ENCODE measurements around the gene NDUFS4.
"Not testable (repeated sequence)": the region's sequence is repeated elsewhere in the genome, so short reads cannot be mapped to it uniquely, and the experiment has no call there.

Gene NDUFS4

DNA sequence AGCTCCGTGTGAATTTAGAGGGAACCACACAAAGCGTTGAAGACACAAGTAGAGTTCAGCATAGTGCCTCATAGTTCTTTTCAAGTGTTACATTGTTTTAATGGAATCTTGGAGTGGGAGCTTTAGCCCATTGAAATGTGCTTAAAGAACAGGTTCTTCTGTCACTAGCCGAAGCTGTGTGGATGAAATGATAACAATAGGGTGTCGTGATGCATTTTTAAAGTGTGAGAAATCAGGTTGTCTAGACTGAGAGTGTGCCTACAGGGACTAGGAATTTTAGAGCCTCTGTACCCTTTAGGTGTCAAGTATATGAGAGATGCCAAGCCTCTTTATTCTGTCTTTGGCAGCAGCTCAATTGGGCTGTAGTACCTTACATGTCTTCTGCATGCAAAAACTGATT is 83.0 kb downstream of the NDUFS4 start:
- Mint-ChIP-seq H3K27me3 (peaks cover 3% of the 10 kb centered on the region), H3K4me3 (no peak overlapping the region), H3K27ac (no peak overlapping the region), H3K9me3 (no peaks in the 10 kb centered on the region), H3K36me3 (ENCODE audit: low read depth) (peaks cover 28% of the 10 kb centered on the region), H3K4me1 (ENCODE audit: low read depth) (peaks cover 5% of the 10 kb centered on the region)
- intact Hi-C loops (cut with micrococcal nuclease): no loop called here

DNA sequence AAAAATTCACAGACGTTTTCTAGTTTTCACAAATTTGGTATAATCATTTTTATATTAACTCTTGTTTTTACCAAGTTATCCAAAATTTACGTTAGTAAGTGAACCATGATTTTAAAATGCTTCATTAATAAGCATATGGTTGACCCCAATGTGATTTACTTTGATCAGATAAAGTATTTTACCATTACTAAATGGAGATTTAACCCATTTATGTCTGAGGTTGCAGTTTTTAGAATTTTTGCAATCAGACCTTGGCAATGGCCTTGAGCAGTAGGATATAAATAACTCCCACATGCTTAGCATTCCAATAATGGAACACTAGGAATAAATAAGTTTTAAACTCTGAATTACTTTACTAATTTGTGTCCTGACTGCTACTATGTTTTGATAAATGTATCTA is 84.6 kb downstream of the NDUFS4 start:
- no peak overlapping the region for H3K27ac Mint-ChIP-seq
- no peaks in the 10 kb centered on the region for H3K9me3 Mint-ChIP-seq
- intact Hi-C loops (cut with micrococcal nuclease): no loop called here
- H3K36me3 Mint-ChIP-seq (ENCODE audit: low read depth): peaks cover 36% of the 10 kb centered on the region
- H3K4me3 Mint-ChIP-seq: no peak overlapping the region
- H3K27me3 Mint-ChIP-seq: peaks cover under 1% of the 10 kb centered on the region
- peaks cover 5% of the 10 kb centered on the region for H3K4me1 Mint-ChIP-seq (ENCODE audit: low read depth)

- no peak overlapping the region for H3K27ac Mint-ChIP-seq
- intact Hi-C loops (cut with micrococcal nuclease): no loop called here
- peaks cover 27% of the 10 kb centered on the region for H3K36me3 Mint-ChIP-seq (ENCODE audit: low read depth)
- no peak overlapping the region for H3K4me3 Mint-ChIP-seq
- H3K4me1 Mint-ChIP-seq (ENCODE audit: low read depth): no peaks in the 10 kb centered on the region
- no peaks in the 10 kb centered on the region for H3K27me3 Mint-ChIP-seq
- H3K9me3 Mint-ChIP-seq: no peaks in the 10 kb centered on the region
These were observed 88.9 kb downstream of the NDUFS4 start for GRCh38 chr5:53649352-53649751.

DNA sequence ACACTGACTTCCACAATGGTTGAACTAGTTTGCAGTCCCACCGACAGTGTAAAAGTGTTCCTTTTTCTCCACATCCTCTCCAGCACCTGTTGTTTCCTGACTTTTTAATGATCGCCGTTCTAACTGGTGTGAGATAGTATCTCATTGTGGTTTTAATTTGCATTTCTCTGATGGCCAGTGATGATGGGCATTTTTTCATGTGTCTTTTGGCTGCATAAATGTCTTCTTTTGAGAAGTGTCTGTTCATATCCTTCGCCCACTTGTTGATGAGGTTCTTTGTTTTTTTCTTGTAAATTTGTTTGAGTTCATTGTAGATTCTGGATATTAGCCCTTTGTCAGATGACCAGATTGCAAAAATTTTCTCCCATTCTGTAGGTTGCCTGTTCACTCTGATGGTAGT is 100.1 kb downstream of the NDUFS4 start:
- peaks cover 62% of the 10 kb centered on the region for H3K36me3 Mint-ChIP-seq (ENCODE audit: low read depth)
- H3K9me3 Mint-ChIP-seq: peaks cover 12% of the 10 kb centered on the region
- H3K27me3 Mint-ChIP-seq; H3K27ac Mint-ChIP-seq; intact Hi-C loops (cut with micrococcal nuclease); H3K4me1 Mint-ChIP-seq (ENCODE audit: low read depth); H3K4me3 Mint-ChIP-seq: not testable (repeated sequence)

- H3K27ac Mint-ChIP-seq; H3K4me1 Mint-ChIP-seq (ENCODE audit: low read depth); H3K4me3 Mint-ChIP-seq; H3K27me3 Mint-ChIP-seq; intact Hi-C loops (cut with micrococcal nuclease): not testable (repeated sequence)
- Mint-ChIP-seq H3K36me3 (ENCODE audit: low read depth) (peaks cover 63% of the 10 kb centered on the region), H3K9me3 (peaks cover 12% of the 10 kb centered on the region)
These were observed 104.9 kb downstream of the NDUFS4 start for GRCh38 chr5:53665313-53665712.

GRCh38 chr5:53667621-53668020 is 107.2 kb downstream of the NDUFS4 start:
- Mint-ChIP-seq H3K27ac (no peak overlapping the region), H3K27me3 (no peaks in the 10 kb centered on the region), H3K9me3 (peaks cover 12% of the 10 kb centered on the region), H3K4me3 (no peak overlapping the region), H3K4me1 (ENCODE audit: low read depth) (no peaks in the 10 kb centered on the region), H3K36me3 (ENCODE audit: low read depth) (peaks cover 63% of the 10 kb centered on the region)
- intact Hi-C loops (cut with micrococcal nuclease): no loop called here

- no peaks in the 10 kb centered on the region for H3K4me1 Mint-ChIP-seq (ENCODE audit: low read depth)
- no peaks in the 10 kb centered on the region for H3K27me3 Mint-ChIP-seq
- H3K36me3 Mint-ChIP-seq (ENCODE audit: low read depth): peaks cover 32% of the 10 kb centered on the region
- intact Hi-C loops (cut with micrococcal nuclease): no loop called here
- H3K27ac Mint-ChIP-seq: no peak overlapping the region
- H3K9me3 Mint-ChIP-seq: no peaks in the 10 kb centered on the region
- no peak overlapping the region for H3K4me3 Mint-ChIP-seq
These were observed 111.0 kb downstream of the NDUFS4 start for GRCh38 chr5:53671447-53671846.

GRCh38 chr5:53674121-53674520 is 113.7 kb downstream of the NDUFS4 start:
- Mint-ChIP-seq H3K27me3 (no peaks in the 10 kb centered on the region), H3K9me3 (no peaks in the 10 kb centered on the region), H3K4me3 (no peak overlapping the region), H3K4me1 (ENCODE audit: low read depth) (peaks cover 5% of the 10 kb centered on the region), H3K36me3 (ENCODE audit: low read depth) (peaks cover 22% of the 10 kb centered on the region), H3K27ac (no peak overlapping the region)
- intact Hi-C loops (cut with micrococcal nuclease): no loop called here

- intact Hi-C loops (cut with micrococcal nuclease): no loop called here
- Mint-ChIP-seq H3K27ac (no peak overlapping the region), H3K36me3 (ENCODE audit: low read depth) (peaks cover 16% of the 10 kb centered on the region), H3K9me3 (no peaks in the 10 kb centered on the region), H3K27me3 (no peaks in the 10 kb centered on the region), H3K4me1 (ENCODE audit: low read depth) (peaks cover 8% of the 10 kb centered on the region), H3K4me3 (no peak overlapping the region)
These were observed 117.2 kb downstream of the NDUFS4 start for GRCh38 chr5:53677632-53678031.

GRCh38 chr5:53678981-53679660 is 118.7 kb downstream of the NDUFS4 start:
- Mint-ChIP-seq H3K4me1 (ENCODE audit: low read depth) (peaks cover 8% of the 10 kb centered on the region), H3K9me3 (no peaks in the 10 kb centered on the region), H3K36me3 (ENCODE audit: low read depth) (peaks cover 12% of the 10 kb centered on the region), H3K27me3 (no peaks in the 10 kb centered on the region), H3K27ac (no peak overlapping the region), H3K4me3 (no peak overlapping the region)
- intact Hi-C loops (cut with micrococcal nuclease): no loop called here

GRCh38 chr5:53681079-53681478 is 120.6 kb downstream of the NDUFS4 start:
- H3K4me3 Mint-ChIP-seq: no peak overlapping the region
- intact Hi-C loops (cut with micrococcal nuclease): no loop called here
- no peak overlapping the region for H3K27ac Mint-ChIP-seq
- H3K36me3 Mint-ChIP-seq (ENCODE audit: low read depth): peaks cover 24% of the 10 kb centered on the region
- peaks cover 8% of the 10 kb centered on the region for H3K4me1 Mint-ChIP-seq (ENCODE audit: low read depth)
- H3K9me3 Mint-ChIP-seq: no peaks in the 10 kb centered on the region
- no peaks in the 10 kb centered on the region for H3K27me3 Mint-ChIP-seq

- no peak overlapping the region for H3K4me3 Mint-ChIP-seq
- no peak overlapping the region for H3K27ac Mint-ChIP-seq
- intact Hi-C loops (cut with micrococcal nuclease): no loop called here
- peaks cover 58% of the 10 kb centered on the region for H3K9me3 Mint-ChIP-seq
- H3K4me1 Mint-ChIP-seq (ENCODE audit: low read depth): no peaks in the 10 kb centered on the region
- H3K27me3 Mint-ChIP-seq: no peaks in the 10 kb centered on the region
- peaks cover 18% of the 10 kb centered on the region for H3K36me3 Mint-ChIP-seq (ENCODE audit: low read depth)
These were observed 130.6 kb downstream of the NDUFS4 start for GRCh38 chr5:53691014-53691413.

DNA sequence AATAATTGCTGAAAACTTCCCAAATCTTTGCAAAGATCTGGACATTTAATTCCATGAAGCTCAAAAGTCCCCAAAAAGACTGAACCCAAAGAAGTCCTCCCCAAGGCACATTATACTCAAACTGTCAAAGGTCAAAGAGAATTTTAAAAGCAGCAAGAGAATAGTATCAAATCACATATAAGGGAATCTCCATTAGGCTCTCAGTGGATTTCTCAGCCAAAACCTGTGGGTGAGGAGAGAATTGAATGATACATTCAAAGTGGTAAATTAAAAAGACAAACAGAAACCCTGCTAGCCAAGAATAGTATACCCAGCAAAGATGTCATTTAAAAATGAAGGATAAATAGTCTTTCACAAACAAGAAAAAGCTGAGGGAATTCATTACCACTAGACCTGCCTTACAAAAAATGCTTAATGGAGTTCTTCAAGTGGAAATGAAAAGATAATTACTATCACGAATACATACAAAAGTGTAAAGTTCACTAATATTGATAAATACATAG is 134.1 kb downstream of the NDUFS4 start:
- Mint-ChIP-seq H3K4me3 (no peak overlapping the region), H3K36me3 (ENCODE audit: low read depth) (no peaks in the 10 kb centered on the region), H3K27me3 (no peaks in the 10 kb centered on the region), H3K9me3 (peaks cover 53% of the 10 kb centered on the region), H3K4me1 (ENCODE audit: low read depth) (no peaks in the 10 kb centered on the region), H3K27ac (no peak overlapping the region)
- intact Hi-C loops (cut with micrococcal nuclease): no loop called here

- H3K36me3 Mint-ChIP-seq (ENCODE audit: low read depth); H3K4me3 Mint-ChIP-seq; H3K27ac Mint-ChIP-seq; H3K27me3 Mint-ChIP-seq; intact Hi-C loops (cut with micrococcal nuclease); H3K4me1 Mint-ChIP-seq (ENCODE audit: low read depth): not testable (repeated sequence)
- peaks cover 42% of the 10 kb centered on the region for H3K9me3 Mint-ChIP-seq
These were observed 150.0 kb downstream of the NDUFS4 start for GRCh38 chr5:53710405-53710804.

DNA sequence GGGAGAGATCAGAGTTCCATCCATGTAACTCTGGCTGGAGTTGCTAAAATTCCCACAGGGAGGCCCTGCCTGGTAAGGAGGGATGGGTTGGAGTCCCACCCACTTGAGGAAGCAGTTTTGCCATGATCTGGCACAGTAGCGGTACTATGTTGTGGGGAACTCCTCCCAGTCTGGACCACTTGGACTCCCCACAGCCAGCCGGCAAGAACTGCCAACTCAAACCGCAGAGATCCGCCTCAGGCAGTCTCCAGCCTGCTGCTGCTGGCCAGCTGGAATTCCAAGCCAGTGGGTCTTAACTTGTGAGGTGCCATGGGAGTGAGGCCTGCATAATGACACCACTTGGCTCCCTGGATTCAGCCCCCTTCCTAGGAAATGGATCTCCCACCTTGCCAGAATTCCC is 151.9 kb downstream of the NDUFS4 start:
- Mint-ChIP-seq H3K4me3 (no peak overlapping the region), H3K27me3 (no peaks in the 10 kb centered on the region), H3K9me3 (peaks cover 40% of the 10 kb centered on the region), H3K36me3 (ENCODE audit: low read depth) (no peaks in the 10 kb centered on the region), H3K4me1 (ENCODE audit: low read depth) (no peaks in the 10 kb centered on the region), H3K27ac (no peak overlapping the region)
- intact Hi-C loops (cut with micrococcal nuclease): no loop called here
